Measurements from ENCODE around the gene GALNT18. TPM values are rescaled to one million over a fixed set of nuclear protein-coding genes. Genes with fewer than 3 reads are reported as not detected.

Gene GALNT18
- total RNA-seq, 6 experiments from 2014 or later, result 3.7 to 11.4 (median 7.8) TPM

DNA sequence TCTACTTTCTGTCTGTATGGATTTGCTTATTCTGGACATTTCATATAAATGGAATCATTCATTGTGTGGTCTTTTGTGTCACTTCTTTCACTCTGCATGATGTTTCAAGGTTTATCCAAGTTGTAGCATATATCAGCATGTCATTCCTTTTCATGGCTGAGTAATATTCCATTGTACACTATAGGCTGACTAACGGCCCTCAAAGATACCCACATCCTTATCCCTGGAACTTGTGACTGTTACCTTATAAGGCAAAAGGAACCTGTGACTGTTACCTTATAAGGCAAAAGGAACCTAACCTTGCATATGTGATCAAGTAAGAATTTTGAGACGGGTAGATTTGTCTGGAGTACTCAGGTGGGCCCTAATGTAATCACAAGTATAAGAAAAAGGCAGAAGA lies 380.5 kb downstream of the GALNT18 start:
- Histone ChIP-seq H3K4me1 (no peaks in the 10 kb centered on the region), H3K27me3 (no peaks in the 10 kb centered on the region), H3K9me3 (no peaks in the 10 kb centered on the region), H3K36me3 (no peaks in the 10 kb centered on the region), H3K4me3 (no peak overlapping the region), H3K27ac (no peak overlapping the region)
- WGBS (ENCODE audit: insufficient coverage, low coverage, low lambda C conversion rate, missing lambda C conversion rate), result 65% methylated on average over 2 of the region's 2 CpGs
- ATAC-seq (no peak), DNase-seq (no peak)
- intact Hi-C loops (cut with DNase I), result no loop called here
- TF ChIP-seq POLR2A (IDR thresholded peaks at IDR 0.05), result no peak
- TF ChIP-seq, protein P1, sequence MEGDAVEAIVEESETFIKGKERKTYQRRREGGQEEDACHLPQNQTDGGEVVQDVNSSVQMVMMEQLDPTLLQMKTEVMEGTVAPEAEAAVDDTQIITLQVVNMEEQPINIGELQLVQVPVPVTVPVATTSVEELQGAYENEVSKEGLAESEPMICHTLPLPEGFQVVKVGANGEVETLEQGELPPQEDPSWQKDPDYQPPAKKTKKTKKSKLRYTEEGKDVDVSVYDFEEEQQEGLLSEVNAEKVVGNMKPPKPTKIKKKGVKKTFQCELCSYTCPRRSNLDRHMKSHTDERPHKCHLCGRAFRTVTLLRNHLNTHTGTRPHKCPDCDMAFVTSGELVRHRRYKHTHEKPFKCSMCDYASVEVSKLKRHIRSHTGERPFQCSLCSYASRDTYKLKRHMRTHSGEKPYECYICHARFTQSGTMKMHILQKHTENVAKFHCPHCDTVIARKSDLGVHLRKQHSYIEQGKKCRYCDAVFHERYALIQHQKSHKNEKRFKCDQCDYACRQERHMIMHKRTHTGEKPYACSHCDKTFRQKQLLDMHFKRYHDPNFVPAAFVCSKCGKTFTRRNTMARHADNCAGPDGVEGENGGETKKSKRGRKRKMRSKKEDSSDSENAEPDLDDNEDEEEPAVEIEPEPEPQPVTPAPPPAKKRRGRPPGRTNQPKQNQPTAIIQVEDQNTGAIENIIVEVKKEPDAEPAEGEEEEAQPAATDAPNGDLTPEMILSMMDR (IDR thresholded peaks at IDR 0.05), result no peak

DNA sequence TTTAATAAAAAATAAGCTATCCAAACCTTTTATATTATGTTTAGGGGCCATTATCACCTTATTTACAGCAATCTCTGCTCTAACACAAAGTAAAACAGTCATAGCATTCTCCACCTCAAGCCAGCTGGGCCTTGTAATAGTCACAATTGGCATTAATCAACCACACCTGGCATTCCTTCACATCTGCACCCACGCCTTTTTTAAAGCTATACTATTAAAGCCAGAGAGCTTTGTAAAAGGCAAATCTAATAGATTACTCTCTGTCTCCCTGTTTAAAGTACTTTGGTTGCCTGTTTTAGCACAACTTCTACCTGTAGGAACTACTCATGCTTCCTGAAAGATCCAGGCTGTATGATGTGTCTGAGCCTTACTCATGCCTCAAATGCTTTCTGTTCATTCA lies 381.8 kb downstream of the GALNT18 start:
- H3K9me3 ChIP-seq, result no peaks in the 10 kb centered on the region
- DNase-seq (no peak), ATAC-seq (no peak)
- intact Hi-C loops (cut with DNase I), result no loop called here
- H3K4me3 ChIP-seq, result no peak overlapping the region
- TF ChIP-seq, protein P1 (IDR thresholded peaks at IDR 0.05), result no peak
- no peak for TF ChIP-seq POLR2A (IDR thresholded peaks at IDR 0.05)
- 77% methylated on average over 1 of the region's 1 CpG for WGBS (ENCODE audit: insufficient coverage, low coverage, low lambda C conversion rate, missing lambda C conversion rate)
- H3K36me3 ChIP-seq, result no peaks in the 10 kb centered on the region
- no peak overlapping the region for H3K27ac ChIP-seq
- H3K4me1 ChIP-seq, result no peaks in the 10 kb centered on the region
- H3K27me3 ChIP-seq, result no peaks in the 10 kb centered on the region

DNA sequence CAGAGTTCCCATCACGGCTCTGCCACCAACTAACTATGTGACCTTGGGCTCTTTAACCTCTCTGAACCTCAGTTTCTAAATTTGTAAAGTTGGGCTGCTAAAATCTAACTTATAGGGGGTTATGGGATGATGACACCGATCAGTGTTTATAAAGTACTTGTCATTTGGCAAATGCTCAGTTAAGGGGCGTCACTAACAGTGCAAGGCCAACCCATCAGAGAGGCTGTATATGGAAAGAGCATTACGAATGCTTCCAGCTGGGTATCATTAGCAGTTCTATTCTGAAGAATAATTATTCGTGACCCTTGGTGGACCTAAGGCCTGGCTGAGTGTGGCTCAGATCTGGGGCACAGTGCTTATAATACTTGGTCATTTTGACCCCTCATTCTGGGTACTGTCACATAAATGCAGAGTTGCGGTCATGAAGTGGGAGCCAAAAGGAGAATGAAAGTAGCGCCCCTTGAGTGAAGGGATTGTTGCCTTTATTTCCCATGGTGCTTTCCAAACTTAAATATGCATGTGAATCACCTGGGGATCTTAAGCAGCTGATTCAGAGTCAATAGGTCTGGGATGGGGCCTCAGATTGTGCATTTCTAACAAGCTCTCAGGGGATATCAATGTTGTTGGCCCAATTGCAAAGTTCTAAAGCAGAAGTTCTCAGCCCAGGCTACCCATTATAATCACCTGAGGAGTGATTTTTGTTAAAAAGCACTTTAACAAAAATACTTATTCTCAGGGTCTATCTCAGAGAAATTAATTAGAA lies 384.6 kb downstream of the GALNT18 start:
- Histone ChIP-seq H3K4me1 (no peaks in the 10 kb centered on the region), H3K36me3 (no peaks in the 10 kb centered on the region), H3K27me3 (no peaks in the 10 kb centered on the region), H3K4me3 (no peak overlapping the region), H3K27ac (no peak overlapping the region), H3K9me3 (no peaks in the 10 kb centered on the region)
- DNase-seq (no peak), ATAC-seq (no peak)
- intact Hi-C loops (cut with DNase I), result no loop called here
- TF ChIP-seq, protein P1 (IDR thresholded peaks at IDR 0.05), result no peak
- TF ChIP-seq POLR2A (IDR thresholded peaks at IDR 0.05), result no peak
- 71% methylated on average over 7 of the region's 7 CpGs for WGBS (ENCODE audit: insufficient coverage, low coverage, low lambda C conversion rate, missing lambda C conversion rate)

DNA sequence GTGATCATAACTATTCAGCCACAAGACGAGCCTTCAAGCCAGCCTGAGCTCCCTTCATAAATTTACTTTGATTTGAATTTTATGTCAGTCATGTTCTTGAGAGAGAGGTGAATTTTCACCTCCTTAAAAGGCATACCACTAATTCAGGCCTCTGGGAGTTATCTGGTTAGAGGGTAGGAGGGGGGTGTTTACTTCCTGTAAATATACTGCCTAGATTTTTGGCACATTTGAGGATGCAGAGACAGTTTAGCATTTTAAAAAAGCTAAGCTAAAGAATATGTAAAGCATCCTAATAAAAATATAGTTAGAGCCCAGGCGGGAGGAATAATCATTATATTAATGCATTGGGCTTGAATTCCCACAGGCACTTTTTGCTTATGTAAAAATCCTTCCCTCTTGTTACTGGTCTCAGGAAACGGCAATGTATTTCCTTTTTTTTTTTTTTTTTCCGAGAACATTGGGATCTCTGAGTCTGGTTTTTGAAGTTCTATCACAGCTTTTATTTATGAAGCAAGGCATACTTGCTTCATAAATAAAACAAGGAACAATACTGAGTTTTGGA lies 385.2 kb downstream of the GALNT18 start:
- H3K4me3 ChIP-seq, result no peak overlapping the region
- H3K36me3 ChIP-seq, result no peaks in the 10 kb centered on the region
- no peak overlapping the region for H3K27ac ChIP-seq
- intact Hi-C loops (cut with DNase I), result no loop called here
- no peaks in the 10 kb centered on the region for H3K4me1 ChIP-seq
- DNase-seq (no peak), ATAC-seq (no peak)
- TF ChIP-seq, protein P1 (IDR thresholded peaks at IDR 0.05), result no peak
- no peak for TF ChIP-seq POLR2A (IDR thresholded peaks at IDR 0.05)
- no peaks in the 10 kb centered on the region for H3K27me3 ChIP-seq
- 58% methylated on average over 4 of the region's 4 CpGs for WGBS (ENCODE audit: insufficient coverage, low coverage, low lambda C conversion rate, missing lambda C conversion rate)
- no peaks in the 10 kb centered on the region for H3K9me3 ChIP-seq

Measured in right lobe of liver (tissue), 6 donors.